Frontal cortex (tissue), 4 donors: ENCODE data around the gene DSE. TPM values are rescaled to one million over a fixed set of nuclear protein-coding genes. Genes with fewer than 3 reads are reported as not detected.

ENCODE experiments used
- DNase-seq, 2 donors: peaks; one replicate each; pipeline ENCODE4 v3.0.0; 2012; ENCODE audit warnings: low spot score in 2 of 2
- FAIRE-seq: peaks from 2 replicates; lab custom pipeline; 2012; peaks lifted over from hg19 to GRCh38; lab: Jason Lieb, UNC
- total RNA-seq: library from RNA; depleted of rRNA; stranded (reverse); fragments of >200 nt; gene quantifications from one replicate; pipeline ENCODE4 v1.2.3, GENCODE V29; 2014
- donor health status: control.
- donor health status: control.
- donor health status: control.

Gene DSE
- total RNA-seq, 1 donor from 2014 or later, result 20.4 TPM

- DNase-seq (no peak), FAIRE-seq (no peak)
These were observed 68.1 kb downstream of the DSE start for GRCh38 chr6:116438590-116439448.

GRCh38 chr6:116439522-116440051 is 68.8 kb downstream of the DSE start:
- no peak for FAIRE-seq
- no peak for DNase-seq

DNA sequence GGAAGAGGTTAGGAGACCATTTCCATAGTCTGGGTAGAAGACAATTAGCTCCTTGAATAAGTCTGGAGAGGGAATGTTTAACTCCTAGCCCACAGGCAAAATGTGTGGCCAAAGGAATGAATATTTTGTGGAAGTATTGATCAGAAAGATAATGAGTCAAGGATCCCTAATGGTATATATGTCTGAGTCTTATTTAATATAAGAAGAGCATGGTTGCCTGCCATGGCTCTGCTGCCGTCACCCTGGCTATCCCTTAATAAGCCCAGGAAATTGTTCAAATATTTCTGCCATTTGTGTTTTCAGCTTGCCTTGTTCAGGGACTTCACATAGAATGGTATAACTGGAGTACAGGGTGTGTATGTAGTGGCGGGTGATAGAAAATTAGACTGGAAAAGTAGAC is 72.4 kb downstream of the DSE start:
- DNase-seq, result no peak
- no peak for FAIRE-seq

GRCh38 chr6:116444092-116444491 is 73.3 kb downstream of the DSE start:
- DNase-seq (no peak), FAIRE-seq (no peak)

- no peak for DNase-seq
- no peak for FAIRE-seq
These were observed 73.8 kb downstream of the DSE start for GRCh38 chr6:116444575-116444974.

- FAIRE-seq (no peak), DNase-seq (no peak)
These were observed 74.4 kb downstream of the DSE start for GRCh38 chr6:116445102-116445501.

GRCh38 chr6:116446399-116446798 is 75.7 kb downstream of the DSE start:
- DNase-seq (no peak), FAIRE-seq (no peak)

- DNase-seq, result no peak
- no peak for FAIRE-seq
These were observed 76.3 kb downstream of the DSE start for GRCh38 chr6:116447052-116447451.

DNA sequence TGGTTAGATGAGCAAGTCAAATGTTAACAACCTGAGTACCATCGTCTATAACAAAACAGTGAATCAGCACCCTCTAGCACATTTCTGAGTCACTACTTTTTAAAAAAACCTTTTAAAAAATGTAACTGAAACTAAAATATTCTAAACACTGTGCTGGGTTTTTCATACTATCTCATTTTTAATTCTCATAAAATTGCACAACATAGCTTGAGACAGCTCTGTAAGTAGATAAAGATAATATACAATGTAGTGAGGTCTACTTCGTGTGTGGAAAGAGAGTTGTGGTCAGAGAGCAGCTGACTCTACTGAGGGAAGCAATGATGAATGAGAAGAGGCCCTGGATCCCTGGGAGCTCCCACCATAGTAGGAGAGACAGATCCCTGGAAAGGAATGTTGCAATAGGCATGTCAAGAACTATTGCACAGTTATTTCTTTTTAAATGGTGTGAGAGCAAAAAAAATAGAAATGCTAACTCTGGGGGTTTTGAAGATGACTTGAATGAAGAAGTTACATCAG is 76.8 kb downstream of the DSE start:
- FAIRE-seq, result no peak
- DNase-seq, result no peak

DNA sequence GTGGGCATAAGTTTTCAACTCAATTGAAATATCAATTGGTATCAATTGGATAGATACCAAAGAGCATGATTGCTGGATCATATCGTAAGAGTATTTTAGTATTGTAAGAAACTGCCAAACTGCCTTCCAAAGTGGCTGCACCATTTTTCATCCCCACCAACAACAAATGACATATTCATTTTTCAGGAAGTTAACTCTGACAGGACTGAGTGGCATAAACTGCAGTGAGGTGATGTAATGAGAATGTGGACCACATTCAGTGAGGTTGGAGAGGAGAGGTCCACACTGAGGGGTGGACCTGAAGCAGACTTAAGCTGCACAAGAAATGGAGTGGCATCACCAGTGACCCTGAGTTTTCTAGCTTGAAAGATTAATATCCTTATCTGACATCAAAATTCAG is 78.8 kb downstream of the DSE start:
- DNase-seq, result no peak
- FAIRE-seq, result no peak

DNA sequence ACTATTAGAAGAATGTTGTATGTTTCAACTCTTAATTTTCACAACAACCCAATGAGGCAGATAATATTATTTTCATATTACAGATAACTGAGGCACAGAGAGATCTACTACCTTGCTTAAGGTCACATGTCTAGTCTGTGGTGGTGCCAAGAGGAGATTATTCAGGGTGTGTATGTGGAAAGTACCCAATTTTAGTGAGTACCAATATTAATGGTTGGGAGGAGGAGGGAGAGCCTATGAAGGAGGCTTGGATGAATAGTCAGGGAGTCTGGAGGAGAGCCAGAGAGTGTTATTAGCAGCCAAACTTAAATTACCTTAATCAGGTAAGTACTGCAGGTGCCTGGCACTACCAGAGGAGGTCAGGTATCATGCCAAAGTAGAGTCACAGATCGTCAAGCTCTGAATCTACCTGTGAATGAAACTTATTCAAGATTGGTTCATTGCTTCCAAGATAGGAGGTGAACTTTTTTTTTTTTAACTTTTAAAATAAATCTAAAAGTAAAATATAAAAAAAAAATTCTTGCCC is 79.5 kb downstream of the DSE start:
- FAIRE-seq (no peak), DNase-seq (no peak)

GRCh38 chr6:116450769-116451740 is 80.3 kb downstream of the DSE start:
- DNase-seq (no peak), FAIRE-seq (no peak)

DNA sequence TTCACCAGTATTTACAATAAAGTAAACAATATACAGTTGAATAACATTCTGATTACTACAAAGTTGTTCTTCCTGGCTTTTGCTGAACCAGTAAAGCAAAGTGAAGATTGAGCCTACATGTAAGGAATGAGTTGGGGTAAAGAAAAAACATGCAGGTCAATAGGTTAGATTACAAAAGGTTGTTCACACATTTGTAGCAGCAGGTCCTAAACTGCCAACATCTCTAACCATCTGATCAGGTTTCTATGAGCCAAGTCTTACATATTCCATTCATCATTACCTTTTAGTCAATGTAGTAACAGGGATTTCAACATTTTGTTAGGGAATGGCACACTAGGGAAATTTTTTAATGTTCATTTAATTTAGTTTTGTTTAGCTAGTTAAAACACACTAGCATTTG is 81.2 kb downstream of the DSE start:
- DNase-seq (no peak), FAIRE-seq (no peak)

DNA sequence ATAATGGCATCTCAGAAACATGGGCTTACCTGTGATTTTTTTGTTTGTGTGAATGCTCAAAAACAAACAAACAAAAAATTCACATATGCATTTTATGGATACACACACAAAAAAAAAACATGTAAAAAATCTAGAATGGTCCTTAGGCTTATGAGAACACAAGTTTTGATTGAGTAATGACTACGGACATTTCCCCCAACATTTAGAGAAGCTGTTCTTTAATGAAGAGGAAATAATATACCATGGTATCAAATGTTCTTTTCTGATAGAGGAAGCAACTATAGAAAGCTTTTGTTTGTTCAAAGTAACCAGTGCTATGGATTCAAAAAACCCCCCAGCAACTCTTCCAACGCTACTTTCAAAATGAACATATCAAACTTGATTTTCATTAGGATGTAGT is 81.8 kb downstream of the DSE start:
- no peak for DNase-seq
- no peak for FAIRE-seq

GRCh38 chr6:116456106-116456505 is 85.4 kb downstream of the DSE start:
- FAIRE-seq (no peak), DNase-seq (no peak)

- DNase-seq (no peak), FAIRE-seq (no peak)
These were observed 86.2 kb downstream of the DSE start for GRCh38 chr6:116456927-116457326.

DNA sequence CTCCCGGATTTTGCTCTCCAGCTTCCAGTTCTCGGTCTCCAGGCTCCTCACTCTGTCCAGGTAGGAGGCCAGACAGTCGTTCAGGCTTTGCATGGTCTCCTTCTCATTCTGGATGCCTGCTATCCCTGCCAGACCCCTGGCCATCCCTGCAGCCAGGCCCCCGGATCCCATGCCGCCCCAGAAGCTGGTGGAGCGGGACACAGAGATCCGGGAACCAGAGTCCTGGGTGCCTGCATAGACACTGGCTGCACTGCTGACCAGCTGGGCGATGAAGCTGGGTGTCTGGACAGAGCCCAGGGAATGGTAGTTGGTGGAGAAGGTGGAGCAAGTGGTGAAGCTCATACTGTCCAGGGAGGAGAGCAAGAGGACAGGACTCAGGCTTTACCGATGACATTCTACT is 87.5 kb downstream of the DSE start:
- FAIRE-seq (no peak), DNase-seq (no peak)

- no peak for DNase-seq
- no peak for FAIRE-seq
These were observed 89.2 kb downstream of the DSE start for GRCh38 chr6:116459927-116460326.

DNA sequence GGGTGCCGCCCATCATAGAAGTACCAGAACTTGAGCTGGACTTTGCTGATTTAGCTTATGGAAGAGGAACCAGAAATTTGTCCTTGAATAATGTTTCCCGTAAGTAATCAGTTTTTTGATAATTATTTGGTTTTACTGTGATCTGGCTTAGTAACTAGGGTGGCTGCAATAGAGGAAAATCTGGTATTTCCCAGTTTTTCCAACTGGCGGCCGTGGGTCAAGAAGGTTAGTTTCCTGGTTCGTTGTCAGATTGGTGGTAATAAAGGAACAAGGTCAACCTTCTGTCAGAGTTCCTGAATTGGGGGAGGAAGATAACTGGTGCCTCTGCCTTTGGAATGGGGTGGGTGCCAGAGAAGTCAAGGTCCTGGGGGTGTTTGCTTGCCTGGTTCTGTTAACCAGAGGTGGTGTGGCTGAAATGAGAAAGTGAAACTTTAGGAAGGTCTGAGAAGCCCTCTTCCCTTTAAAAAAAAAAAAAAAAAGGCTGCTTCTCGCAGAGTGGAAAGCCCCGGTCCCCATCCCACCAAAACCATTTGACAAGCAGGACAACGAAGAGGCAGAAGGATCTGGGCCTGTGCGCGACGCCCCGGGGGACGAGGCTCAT is 90.7 kb downstream of the DSE start, which contains the start of gene CALHM6:
Gene CALHM6 (plus strand): TSS at position 45 of the 601 bp plus-strand sequence. CDS start 555 bp downstream, at position 600.
- no peak for FAIRE-seq
- no peak for DNase-seq
